ENCODE results near the gene THBS3. TPM values are rescaled to one million over a fixed set of nuclear protein-coding genes. Genes with fewer than 3 reads are reported as not detected.

THBS3 gene
- total and polyA plus RNA-seq, 2 of the 13 experiments (the other 11 are each of a cell fraction or from before 2014, with no cell fraction given) = 0.86 to 3.6 TPM

DNA sequence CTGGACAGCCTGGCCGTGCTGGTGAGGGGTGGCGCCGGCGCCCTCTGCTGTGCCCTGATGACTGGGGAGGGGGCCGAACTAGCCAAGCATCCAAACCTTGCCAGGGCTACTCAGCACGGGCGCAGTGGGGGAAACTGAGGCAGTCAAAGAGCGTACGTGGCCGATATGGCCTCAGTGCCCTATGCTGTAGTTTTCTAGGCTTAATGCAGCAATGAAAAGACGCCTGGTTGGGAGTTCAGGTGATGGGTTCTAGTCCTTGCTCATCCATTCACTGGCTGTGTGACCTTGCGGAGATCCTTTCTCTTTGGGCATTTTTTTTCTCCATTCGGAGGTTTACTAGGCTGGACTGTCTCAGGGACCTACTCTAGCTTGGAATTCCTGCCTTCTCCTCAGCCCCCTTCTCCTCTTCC lies 1.6 kb upstream of the THBS3 start (continued):
- TF ChIP-seq ZNF329 (CRISPR knock-in tag; IDR thresholded peaks at IDR 0.05; ENCODE audit: low read depth) (no peak), TGIF2 (CRISPR knock-in tag; IDR thresholded peaks at IDR 0.05) (no peak), ZNF432 (CRISPR knock-in tag; IDR thresholded peaks at IDR 0.05; ENCODE audit: borderline replicate concordance) (no peak), HHEX (CRISPR knock-in tag; IDR thresholded peaks at IDR 0.05) (no peak), ZBTB21 (CRISPR knock-in tag; IDR thresholded peaks at IDR 0.05) (no peak), BRD4 (CRISPR knock-in tag; IDR thresholded peaks at IDR 0.05) (peak; percentile 81), NR3C1 (CRISPR knock-in tag; IDR thresholded peaks at IDR 0.05) (no peak), CEBPB (IDR thresholded peaks at IDR 0.05; ENCODE audit: borderline replicate concordance, low read depth, low read length) (no peak), KAT8 (CRISPR knock-in tag; IDR thresholded peaks at IDR 0.05) (peak; percentile 12; the same call in 1 of the 2 replicates), ZZZ3 (CRISPR knock-in tag; IDR thresholded peaks at IDR 0.05; ENCODE audit: borderline replicate concordance) (no peak; the same call in 1 of the 2 replicates), ZNF256 (CRISPR knock-in tag; conservative IDR thresholded peaks at IDR 0.05) (no peak), MTF1 (CRISPR knock-in tag; IDR thresholded peaks at IDR 0.05) (no peak), ZNF614 (CRISPR knock-in tag; IDR thresholded peaks at IDR 0.05; ENCODE audit: borderline replicate concordance) (no peak), BORCS8-MEF2B (CRISPR knock-in tag; IDR thresholded peaks at IDR 0.05) (no peak), TBP (CRISPR knock-in tag; IDR thresholded peaks at IDR 0.05) (no peak), ESRRA (CRISPR knock-in tag; IDR thresholded peaks at IDR 0.05; ENCODE audit: low read depth) (no peak)
- TF ChIP-seq, protein P1, sequence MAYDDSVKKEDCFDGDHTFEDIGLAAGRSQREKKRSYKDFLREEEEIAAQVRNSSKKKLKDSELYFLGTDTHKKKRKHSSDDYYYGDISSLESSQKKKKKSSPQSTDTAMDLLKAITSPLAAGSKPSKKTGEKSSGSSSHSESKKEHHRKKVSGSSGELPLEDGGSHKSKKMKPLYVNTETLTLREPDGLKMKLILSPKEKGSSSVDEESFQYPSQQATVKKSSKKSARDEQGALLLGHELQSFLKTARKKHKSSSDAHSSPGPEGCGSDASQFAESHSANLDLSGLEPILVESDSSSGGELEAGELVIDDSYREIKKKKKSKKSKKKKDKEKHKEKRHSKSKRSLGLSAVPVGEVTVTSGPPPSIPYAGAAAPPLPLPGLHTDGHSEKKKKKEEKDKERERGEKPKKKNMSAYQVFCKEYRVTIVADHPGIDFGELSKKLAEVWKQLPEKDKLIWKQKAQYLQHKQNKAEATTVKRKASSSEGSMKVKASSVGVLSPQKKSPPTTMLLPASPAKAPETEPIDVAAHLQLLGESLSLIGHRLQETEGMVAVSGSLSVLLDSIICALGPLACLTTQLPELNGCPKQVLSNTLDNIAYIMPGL (CRISPR knock-in tag; IDR thresholded peaks at IDR 0.05; ENCODE audit: borderline replicate concordance in 1 of 2, low read depth in 1 of 2) = no peak
- TF ChIP-seq, protein P2, sequence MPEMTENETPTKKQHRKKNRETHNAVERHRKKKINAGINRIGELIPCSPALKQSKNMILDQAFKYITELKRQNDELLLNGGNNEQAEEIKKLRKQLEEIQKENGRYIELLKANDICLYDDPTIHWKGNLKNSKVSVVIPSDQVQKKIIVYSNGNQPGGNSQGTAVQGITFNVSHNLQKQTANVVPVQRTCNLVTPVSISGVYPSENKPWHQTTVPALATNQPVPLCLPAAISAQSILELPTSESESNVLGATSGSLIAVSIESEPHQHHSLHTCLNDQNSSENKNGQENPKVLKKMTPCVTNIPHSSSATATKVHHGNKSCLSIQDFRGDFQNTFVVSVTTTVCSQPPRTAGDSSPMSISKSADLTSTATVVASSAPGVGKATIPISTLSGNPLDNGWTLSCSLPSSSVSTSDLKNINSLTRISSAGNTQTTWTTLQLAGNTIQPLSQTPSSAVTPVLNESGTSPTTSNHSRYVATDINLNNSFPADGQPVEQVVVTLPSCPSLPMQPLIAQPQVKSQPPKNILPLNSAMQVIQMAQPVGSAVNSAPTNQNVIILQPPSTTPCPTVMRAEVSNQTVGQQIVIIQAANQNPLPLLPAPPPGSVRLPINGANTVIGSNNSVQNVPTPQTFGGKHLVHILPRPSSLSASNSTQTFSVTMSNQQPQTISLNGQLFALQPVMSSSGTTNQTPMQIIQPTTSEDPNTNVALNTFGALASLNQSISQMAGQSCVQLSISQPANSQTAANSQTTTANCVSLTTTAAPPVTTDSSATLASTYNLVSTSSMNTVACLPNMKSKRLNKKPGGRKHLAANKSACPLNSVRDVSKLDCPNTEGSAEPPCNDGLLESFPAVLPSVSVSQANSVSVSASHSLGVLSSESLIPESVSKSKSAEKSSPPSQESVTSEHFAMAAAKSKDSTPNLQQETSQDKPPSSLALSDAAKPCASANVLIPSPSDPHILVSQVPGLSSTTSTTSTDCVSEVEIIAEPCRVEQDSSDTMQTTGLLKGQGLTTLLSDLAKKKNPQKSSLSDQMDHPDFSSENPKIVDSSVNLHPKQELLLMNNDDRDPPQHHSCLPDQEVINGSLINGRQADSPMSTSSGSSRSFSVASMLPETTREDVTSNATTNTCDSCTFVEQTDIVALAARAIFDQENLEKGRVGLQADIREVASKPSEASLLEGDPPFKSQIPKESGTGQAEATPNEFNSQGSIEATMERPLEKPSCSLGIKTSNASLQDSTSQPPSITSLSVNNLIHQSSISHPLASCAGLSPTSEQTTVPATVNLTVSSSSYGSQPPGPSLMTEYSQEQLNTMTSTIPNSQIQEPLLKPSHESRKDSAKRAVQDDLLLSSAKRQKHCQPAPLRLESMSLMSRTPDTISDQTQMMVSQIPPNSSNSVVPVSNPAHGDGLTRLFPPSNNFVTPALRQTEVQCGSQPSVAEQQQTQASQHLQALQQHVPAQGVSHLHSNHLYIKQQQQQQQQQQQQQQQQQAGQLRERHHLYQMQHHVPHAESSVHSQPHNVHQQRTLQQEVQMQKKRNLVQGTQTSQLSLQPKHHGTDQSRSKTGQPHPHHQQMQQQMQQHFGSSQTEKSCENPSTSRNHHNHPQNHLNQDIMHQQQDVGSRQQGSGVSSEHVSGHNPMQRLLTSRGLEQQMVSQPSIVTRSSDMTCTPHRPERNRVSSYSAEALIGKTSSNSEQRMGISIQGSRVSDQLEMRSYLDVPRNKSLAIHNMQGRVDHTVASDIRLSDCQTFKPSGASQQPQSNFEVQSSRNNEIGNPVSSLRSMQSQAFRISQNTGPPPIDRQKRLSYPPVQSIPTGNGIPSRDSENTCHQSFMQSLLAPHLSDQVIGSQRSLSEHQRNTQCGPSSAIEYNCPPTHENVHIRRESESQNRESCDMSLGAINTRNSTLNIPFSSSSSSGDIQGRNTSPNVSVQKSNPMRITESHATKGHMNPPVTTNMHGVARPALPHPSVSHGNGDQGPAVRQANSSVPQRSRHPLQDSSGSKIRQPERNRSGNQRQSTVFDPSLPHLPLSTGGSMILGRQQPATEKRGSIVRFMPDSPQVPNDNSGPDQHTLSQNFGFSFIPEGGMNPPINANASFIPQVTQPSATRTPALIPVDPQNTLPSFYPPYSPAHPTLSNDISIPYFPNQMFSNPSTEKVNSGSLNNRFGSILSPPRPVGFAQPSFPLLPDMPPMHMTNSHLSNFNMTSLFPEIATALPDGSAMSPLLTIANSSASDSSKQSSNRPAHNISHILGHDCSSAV (CRISPR knock-in tag; IDR thresholded peaks at IDR 0.05; ENCODE audit: borderline replicate concordance) = no peak
- TF ChIP-seq, protein P3, sequence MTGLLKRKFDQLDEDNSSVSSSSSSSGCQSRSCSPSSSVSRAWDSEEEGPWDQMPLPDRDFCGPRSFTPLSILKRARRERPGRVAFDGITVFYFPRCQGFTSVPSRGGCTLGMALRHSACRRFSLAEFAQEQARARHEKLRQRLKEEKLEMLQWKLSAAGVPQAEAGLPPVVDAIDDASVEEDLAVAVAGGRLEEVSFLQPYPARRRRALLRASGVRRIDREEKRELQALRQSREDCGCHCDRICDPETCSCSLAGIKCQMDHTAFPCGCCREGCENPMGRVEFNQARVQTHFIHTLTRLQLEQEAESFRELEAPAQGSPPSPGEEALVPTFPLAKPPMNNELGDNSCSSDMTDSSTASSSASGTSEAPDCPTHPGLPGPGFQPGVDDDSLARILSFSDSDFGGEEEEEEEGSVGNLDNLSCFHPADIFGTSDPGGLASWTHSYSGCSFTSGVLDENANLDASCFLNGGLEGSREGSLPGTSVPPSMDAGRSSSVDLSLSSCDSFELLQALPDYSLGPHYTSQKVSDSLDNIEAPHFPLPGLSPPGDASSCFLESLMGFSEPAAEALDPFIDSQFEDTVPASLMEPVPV (CRISPR knock-in tag; IDR thresholded peaks at IDR 0.05) = 0 out of 2 replicates have a peak, but pooled peaks have one; percentile 2
- TF ChIP-seq, protein P4, sequence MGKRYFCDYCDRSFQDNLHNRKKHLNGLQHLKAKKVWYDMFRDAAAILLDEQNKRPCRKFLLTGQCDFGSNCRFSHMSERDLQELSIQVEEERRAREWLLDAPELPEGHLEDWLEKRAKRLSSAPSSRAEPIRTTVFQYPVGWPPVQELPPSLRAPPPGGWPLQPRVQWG (CRISPR knock-in tag; IDR thresholded peaks at IDR 0.05; ENCODE audit: borderline replicate concordance, low read depth) = no peak
